ENCODE data around the gene RANGAP1.

RANGAP1 gene

GRCh38 chr22:41285441-41285819 is 557 bp downstream of the RANGAP1 start:
- no peak for TF ChIP-seq CTCF (conservative IDR thresholded peaks at IDR 0.05; ENCODE audit: low read length)
- peak overlapping the region; percentile 83 for H3K4me3 ChIP-seq (ENCODE audit: low read length)
- peak; percentile 82 for DNase-seq (ENCODE audit: low read depth)

- DNase-seq (ENCODE audit: low read depth), result no peak
- H3K4me3 ChIP-seq (ENCODE audit: low read length), result no peak overlapping the region; the same call in 1 of the 2 replicates
- no peak for TF ChIP-seq CTCF (conservative IDR thresholded peaks at IDR 0.05; ENCODE audit: low read length)
These were observed 1.5 kb downstream of the RANGAP1 start for GRCh38 chr22:41284465-41284864.

- H3K4me3 ChIP-seq (ENCODE audit: low read length), result no peak overlapping the region
- TF ChIP-seq CTCF (conservative IDR thresholded peaks at IDR 0.05; ENCODE audit: low read length), result no peak
- no peak for DNase-seq (ENCODE audit: low read depth)
These were observed 5.1 kb downstream of the RANGAP1 start for GRCh38 chr22:41280854-41281253.

DNA sequence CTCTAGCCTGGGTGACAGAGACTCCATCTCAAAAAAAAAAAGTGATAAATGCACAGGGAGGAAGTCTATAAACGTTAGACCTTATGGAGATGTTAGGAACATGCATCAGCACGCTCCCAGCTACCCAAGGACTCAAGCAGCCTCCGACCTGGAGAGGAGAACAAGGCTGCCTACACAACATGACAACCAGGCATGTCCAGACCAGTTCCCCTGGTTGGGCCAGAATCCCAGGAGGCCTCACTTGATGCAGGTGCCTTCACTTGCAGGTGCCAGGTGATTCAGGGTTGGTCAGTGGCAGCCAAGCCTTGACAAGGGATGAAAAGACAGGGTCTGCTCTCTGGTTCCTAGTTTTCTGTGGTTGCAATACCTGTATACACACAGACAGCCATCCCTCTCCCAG is 5.9 kb downstream of the RANGAP1 start:
- no peak overlapping the region for H3K4me3 ChIP-seq (ENCODE audit: low read length)
- DNase-seq (ENCODE audit: low read depth), result no peak
- no peak for TF ChIP-seq CTCF (conservative IDR thresholded peaks at IDR 0.05; ENCODE audit: low read length)

DNA sequence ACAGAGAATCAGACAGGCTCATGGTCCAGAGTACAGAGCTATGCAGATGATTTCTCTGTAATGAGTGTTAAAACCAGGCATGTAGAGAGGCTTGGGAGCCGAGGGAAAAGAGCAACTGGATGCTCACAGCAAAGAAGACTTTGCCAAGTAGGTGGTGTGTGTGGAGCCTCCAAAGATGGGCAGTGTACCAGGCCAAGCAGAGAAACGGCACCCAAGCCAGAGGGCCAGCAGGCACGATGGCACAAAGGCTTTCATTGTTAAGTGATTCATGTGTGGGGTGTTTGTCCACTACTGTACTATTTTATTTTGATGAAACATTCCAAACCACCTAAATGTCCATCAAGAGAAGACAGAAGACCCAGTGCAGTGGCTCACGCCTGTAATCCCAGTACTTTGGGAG is 11.1 kb downstream of the RANGAP1 start:
- no peak overlapping the region for H3K4me3 ChIP-seq (ENCODE audit: low read length)
- DNase-seq (ENCODE audit: low read depth), result no peak
- TF ChIP-seq CTCF (conservative IDR thresholded peaks at IDR 0.05; ENCODE audit: low read length), result no peak

DNA sequence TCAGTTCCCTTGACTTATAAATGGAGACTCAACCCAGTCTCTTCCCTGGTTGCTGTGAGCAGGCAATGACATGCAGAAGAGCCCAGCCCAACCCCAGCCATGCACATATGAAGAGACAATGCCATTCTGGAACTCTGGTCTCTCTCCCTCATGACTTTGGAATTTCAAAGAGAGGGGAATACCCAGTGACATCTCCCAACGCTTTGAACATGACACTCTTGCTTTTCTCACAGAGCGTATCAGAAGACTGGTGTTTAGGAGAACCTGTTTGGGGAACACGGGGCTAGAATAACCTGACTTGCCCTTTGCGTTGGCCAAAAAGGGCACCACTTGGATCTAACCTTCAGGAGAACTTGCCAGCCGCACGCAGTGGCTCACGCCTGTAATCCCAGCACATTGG is 12.9 kb downstream of the RANGAP1 start:
- no peak for DNase-seq (ENCODE audit: low read depth)
- H3K4me3 ChIP-seq (ENCODE audit: low read length), result no peak overlapping the region
- no peak for TF ChIP-seq CTCF (conservative IDR thresholded peaks at IDR 0.05; ENCODE audit: low read length)

- H3K4me3 ChIP-seq (ENCODE audit: low read length), result no peak overlapping the region
- DNase-seq (ENCODE audit: low read depth), result no peak
- TF ChIP-seq CTCF (conservative IDR thresholded peaks at IDR 0.05; ENCODE audit: low read length), result no peak
These were observed 14.2 kb downstream of the RANGAP1 start for GRCh38 chr22:41271787-41272186.
